OCI-LY1 (cell line): ENCODE data around the gene RUVBL1.

Experiments
- H2AFZ ChIP-seq: fragments of 200-600 bp; sonication (generic), shearing (Covaris generic); 2 replicates; pipeline ENCODE4 v1.6.0; 2014; ENCODE audit warnings: antibody characterized with exemption, mild to moderate bottlenecking, low read length
- H3F3A ChIP-seq: fragments of 200-600 bp; sonication (generic), shearing (Covaris generic); 2 replicates; pipeline ENCODE4 v1.6.0; 2014; ENCODE audit warnings: mild to moderate bottlenecking, antibody characterized with exemption, low read length, moderate library complexity; ENCODE audit not compliant: insufficient read depth
- H3K27ac ChIP-seq: fragments of 200-600 bp; sonication (generic); 2 replicates; pipeline ENCODE4 v1.5.1; 2014; ENCODE audit warnings: low read length, mixed run types, mild to moderate bottlenecking, low read depth; ENCODE audit not compliant: poor library complexity, severe bottlenecking
- H3K27me3 ChIP-seq: fragments of 200-600 bp; sonication (generic); 2 replicates; pipeline ENCODE4 v1.6.0; 2014; ENCODE audit warnings: antibody characterized with exemption, mild to moderate bottlenecking, low read length, moderate library complexity; ENCODE audit not compliant: insufficient read depth
- H3K36me3 ChIP-seq: fragments of 200-600 bp; sonication (generic); 2 replicates; pipeline ENCODE4 v1.6.1; 2014; ENCODE audit warnings: mild to moderate bottlenecking, antibody characterized with exemption, low read length, moderate library complexity, mixed read lengths; ENCODE audit not compliant: insufficient read depth
- H3K4me1 ChIP-seq: fragments of 200-600 bp; sonication (generic); 2 replicates; pipeline ENCODE4 v1.5.1; 2014; ENCODE audit warnings: mild to moderate bottlenecking, low read length, moderate library complexity; ENCODE audit not compliant: insufficient read depth, severe bottlenecking
- H3K4me2 ChIP-seq: fragments of 200-600 bp; sonication (generic), shearing (Covaris generic); 2 replicates; pipeline ENCODE4 v1.6.1; 2014; ENCODE audit warnings: low read length
- H3K4me3 ChIP-seq: fragments of 200-600 bp; sonication (generic); 2 replicates; pipeline ENCODE4 v1.5.1; 2014; ENCODE audit warnings: low read length, low read depth, mild to moderate bottlenecking, mixed read lengths; ENCODE audit not compliant: poor library complexity, severe bottlenecking
- H3K79me2 ChIP-seq: fragments of 200-600 bp; shearing (Covaris generic); 2 replicates; pipeline ENCODE4 v1.6.1; 2016; ENCODE audit warnings: mixed run types, low read length, mixed read lengths; ENCODE audit not compliant: insufficient read depth
- H3K9ac ChIP-seq: fragments of 200-600 bp; sonication (generic), shearing (Covaris generic); 2 replicates; pipeline ENCODE4 v1.6.1; 2014; ENCODE audit warnings: mild to moderate bottlenecking, low read length, mixed read lengths
- H3K9me2 ChIP-seq: fragments of 200-600 bp; sonication (generic), shearing (Covaris generic); 2 replicates; pipeline ENCODE4 v1.6.1; 2014; ENCODE audit warnings: low read depth, mild to moderate bottlenecking, low read length, mixed read lengths
- H3K9me3 ChIP-seq: fragments of 200-600 bp; shearing (Covaris generic); 2 replicates; pipeline ENCODE4 v1.6.1; 2014; ENCODE audit warnings: low read length, mixed read lengths
- H4K20me1 ChIP-seq: fragments of 200-600 bp; sonication (generic), shearing (Covaris generic); 2 replicates; pipeline ENCODE4 v1.6.0; 2016; ENCODE audit warnings: mild to moderate bottlenecking, low read length; ENCODE audit not compliant: insufficient read depth
- CTCF ChIP-seq: fragments of 200-600 bp; sonication (generic), shearing (Covaris generic); IDR thresholded peaks from 2 replicates; pipeline ENCODE4 v1.5.1; 2017; ENCODE audit warnings: mild to moderate bottlenecking, antibody characterized with exemption, low read length, moderate library complexity, mixed read lengths
- EZH2 ChIP-seq: fragments of 200-600 bp; sonication (generic), shearing (Covaris generic); IDR thresholded peaks from 2 replicates; pipeline ENCODE4 v1.8.0; 2017; ENCODE audit warnings: borderline replicate concordance, mixed run types, mild to moderate bottlenecking, antibody characterized with exemption, low read length, moderate library complexity, mixed read lengths

The RUVBL1 gene

GRCh38 chr3:128146201-128146600, 22.6 kb upstream of the RUVBL1 start:
- H3K9me3 ChIP-seq: no peaks in the 10 kb centered on the region
- H3K9ac ChIP-seq: no peak overlapping the region
- no peaks in the 10 kb centered on the region for H3K4me1 ChIP-seq
- H3K4me3 ChIP-seq: no peak overlapping the region
- H3K27ac ChIP-seq: no peak overlapping the region
- H4K20me1 ChIP-seq: no peaks in the 10 kb centered on the region
- no peaks in the 10 kb centered on the region for H3F3A ChIP-seq
- no peaks in the 10 kb centered on the region for H3K79me2 ChIP-seq
- no peak overlapping the region for H2AFZ ChIP-seq
- no peak overlapping the region for H3K4me2 ChIP-seq
- H3K9me2 ChIP-seq: no peaks in the 10 kb centered on the region
- H3K27me3 ChIP-seq: peaks cover 3% of the 10 kb centered on the region; the same call in 1 of the 2 replicates
- no peaks in the 10 kb centered on the region for H3K36me3 ChIP-seq
- TF ChIP-seq EZH2 (no peak), CTCF (no peak)

- no peak overlapping the region for H3K4me2 ChIP-seq
- TF ChIP-seq CTCF: no peak
- TF ChIP-seq EZH2: no peak
Measured at GRCh38 chr3:128145279-128145678, 21.7 kb upstream of the RUVBL1 start.

GRCh38 chr3:128144512-128145187, 21.0 kb upstream of the RUVBL1 start:
- TF ChIP-seq EZH2: no peak
- no peak for TF ChIP-seq CTCF
- Histone ChIP-seq H3K9me2 (no peaks in the 10 kb centered on the region), H4K20me1 (no peaks in the 10 kb centered on the region), H3K27ac (no peak overlapping the region), H2AFZ (no peak overlapping the region), H3K4me3 (no peak overlapping the region), H3K36me3 (no peaks in the 10 kb centered on the region), H3K4me2 (no peak overlapping the region), H3F3A (no peaks in the 10 kb centered on the region), H3K27me3 (peaks cover 3% of the 10 kb centered on the region; the same call in 1 of the 2 replicates), H3K4me1 (no peaks in the 10 kb centered on the region), H3K9me3 (no peaks in the 10 kb centered on the region), H3K79me2 (no peaks in the 10 kb centered on the region), H3K9ac (no peak overlapping the region)

More at GRCh38 chr3:128145279-128145678, 21.7 kb upstream of the RUVBL1 start:
- Histone ChIP-seq H3K9me2 (no peaks in the 10 kb centered on the region), H2AFZ (no peak overlapping the region), H3K9me3 (no peaks in the 10 kb centered on the region), H3K27ac (no peak overlapping the region), H3K79me2 (no peaks in the 10 kb centered on the region), H3K4me3 (no peak overlapping the region), H3F3A (no peaks in the 10 kb centered on the region), H3K36me3 (no peaks in the 10 kb centered on the region), H3K9ac (no peak overlapping the region), H3K27me3 (peaks cover 3% of the 10 kb centered on the region; the same call in 1 of the 2 replicates), H3K4me1 (no peaks in the 10 kb centered on the region), H4K20me1 (no peaks in the 10 kb centered on the region)
